Measurements from ENCODE around the gene LRRC36.

The LRRC36 gene

GRCh38 chr16:67378642-67379041, 52.0 kb downstream of the LRRC36 start:
- no peaks in the 10 kb centered on the region for H3K27me3 ChIP-seq (ENCODE audit: insufficient read depth, low read length, poor library complexity, severe bottlenecking)
- H3K9me2 ChIP-seq (replicated peaks; ENCODE audit: low read depth, low read length), result no peaks in the 10 kb centered on the region
- H3K36me3 ChIP-seq (ENCODE audit: insufficient read depth, low read length), result no peaks in the 10 kb centered on the region
- no peak overlapping the region for H3K9ac ChIP-seq (ENCODE audit: low read depth, low read length, poor library complexity, severe bottlenecking)
- TF ChIP-seq EZH2phosphoT487 (IDR thresholded peaks at IDR 0.05; ENCODE audit: borderline replicate concordance), result no peak
- no peak for TF ChIP-seq CTCF (conservative IDR thresholded peaks at IDR 0.05; ENCODE audit: low read length)
- H3K4me2 ChIP-seq (ENCODE audit: low read depth, low read length, poor library complexity, severe bottlenecking), result no peak overlapping the region
- H2AFZ ChIP-seq (ENCODE audit: low read length), result no peak overlapping the region
- no peaks in the 10 kb centered on the region for H3K9me3 ChIP-seq (ENCODE audit: insufficient read depth, low read depth, low read length)
- no peaks in the 10 kb centered on the region for H3F3A ChIP-seq (ENCODE audit: low read depth)
- H4K20me1 ChIP-seq (ENCODE audit: insufficient read depth, low read length, poor library complexity, severe bottlenecking), result no peaks in the 10 kb centered on the region
- H3K4me1 ChIP-seq (ENCODE audit: insufficient read depth, low read length, poor library complexity, severe bottlenecking), result no peaks in the 10 kb centered on the region
- no peak overlapping the region for H3K4me3 ChIP-seq (ENCODE audit: low read length, poor library complexity, severe bottlenecking)
- no peaks in the 10 kb centered on the region for H3K79me2 ChIP-seq (ENCODE audit: insufficient read depth, low read length)

- H4K20me1 ChIP-seq (ENCODE audit: insufficient read depth, low read length, poor library complexity, severe bottlenecking), result no peaks in the 10 kb centered on the region
- no peaks in the 10 kb centered on the region for H3K9me2 ChIP-seq (replicated peaks; ENCODE audit: low read depth, low read length)
- H3K4me1 ChIP-seq (ENCODE audit: insufficient read depth, low read length, poor library complexity, severe bottlenecking), result no peaks in the 10 kb centered on the region
- no peak overlapping the region for H3K4me2 ChIP-seq (ENCODE audit: low read depth, low read length, poor library complexity, severe bottlenecking)
- no peaks in the 10 kb centered on the region for H3K79me2 ChIP-seq (ENCODE audit: insufficient read depth, low read length)
- no peak overlapping the region for H3K4me3 ChIP-seq (ENCODE audit: low read length, poor library complexity, severe bottlenecking)
- no peaks in the 10 kb centered on the region for H3F3A ChIP-seq (ENCODE audit: low read depth)
- no peaks in the 10 kb centered on the region for H3K27me3 ChIP-seq (ENCODE audit: insufficient read depth, low read length, poor library complexity, severe bottlenecking)
- no peaks in the 10 kb centered on the region for H3K36me3 ChIP-seq (ENCODE audit: insufficient read depth, low read length)
- no peak for TF ChIP-seq EZH2phosphoT487 (IDR thresholded peaks at IDR 0.05; ENCODE audit: borderline replicate concordance)
- no peak for TF ChIP-seq CTCF (conservative IDR thresholded peaks at IDR 0.05; ENCODE audit: low read length)
- no peaks in the 10 kb centered on the region for H3K9me3 ChIP-seq (ENCODE audit: insufficient read depth, low read depth, low read length)
- no peak overlapping the region for H3K9ac ChIP-seq (ENCODE audit: low read depth, low read length, poor library complexity, severe bottlenecking)
- no peak overlapping the region for H2AFZ ChIP-seq (ENCODE audit: low read length)
These were observed 56.7 kb downstream of the LRRC36 start for GRCh38 chr16:67383284-67383683.

GRCh38 chr16:67384778-67385510, 58.3 kb downstream of the LRRC36 start:
- H3K36me3 ChIP-seq (ENCODE audit: insufficient read depth, low read length), result no peaks in the 10 kb centered on the region
- H3K27me3 ChIP-seq (ENCODE audit: insufficient read depth, low read length, poor library complexity, severe bottlenecking), result no peaks in the 10 kb centered on the region
- no peak overlapping the region for H3K4me2 ChIP-seq (ENCODE audit: low read depth, low read length, poor library complexity, severe bottlenecking)
- H3K9me3 ChIP-seq (ENCODE audit: insufficient read depth, low read depth, low read length), result no peaks in the 10 kb centered on the region
- H3K79me2 ChIP-seq (ENCODE audit: insufficient read depth, low read length), result no peaks in the 10 kb centered on the region
- no peaks in the 10 kb centered on the region for H3F3A ChIP-seq (ENCODE audit: low read depth)
- no peak overlapping the region for H3K9ac ChIP-seq (ENCODE audit: low read depth, low read length, poor library complexity, severe bottlenecking)
- no peak overlapping the region for H2AFZ ChIP-seq (ENCODE audit: low read length)
- no peaks in the 10 kb centered on the region for H3K9me2 ChIP-seq (replicated peaks; ENCODE audit: low read depth, low read length)
- H3K4me1 ChIP-seq (ENCODE audit: insufficient read depth, low read length, poor library complexity, severe bottlenecking), result no peaks in the 10 kb centered on the region
- H3K4me3 ChIP-seq (ENCODE audit: low read length, poor library complexity, severe bottlenecking), result no peak overlapping the region
- H4K20me1 ChIP-seq (ENCODE audit: insufficient read depth, low read length, poor library complexity, severe bottlenecking), result no peaks in the 10 kb centered on the region
- TF ChIP-seq CTCF (conservative IDR thresholded peaks at IDR 0.05; ENCODE audit: low read length), result no peak
- TF ChIP-seq EZH2phosphoT487 (IDR thresholded peaks at IDR 0.05; ENCODE audit: borderline replicate concordance), result no peak

Data from Loucy (cell line).